Body of pancreas (tissue), 4 donors: ENCODE results near the gene ADGRG3. TPM values are rescaled to one million over a fixed set of nuclear protein-coding genes. Genes with fewer than 3 reads are reported as not detected.
A peak's percentile ranks its signal among the peaks of the same experiment; 100 is the strongest.

ENCODE experiments used
- ATAC-seq: fragments of 150-250 bp; one replicate; pipeline ENCODE4 v1.9.1; 2016
- DNase-seq, 4 donors: peaks; one replicate each; pipeline ENCODE4 v3.0.0-alpha.2; 2019
- H3K27ac ChIP-seq, 4 donors: fragments of 200-600 bp; sonication (generic); 1 replicate in 3 of 4; 2 replicates in 1 of 4; pipeline versions ENCODE4 v1.5.1 to v1.6.1; 2016 to 2019; ENCODE audit warnings: mild to moderate bottlenecking in 1 of 4, mixed read lengths in 1 of 4, moderate library complexity in 1 of 4
- H3K27me3 ChIP-seq, 2 donors: fragments of 200-600 bp; sonication (generic); one replicate each; pipeline ENCODE4 v1.6.0; 2016; ENCODE audit warnings: mild to moderate bottlenecking in 1 of 2
- H3K36me3 ChIP-seq, 2 donors: fragments of 200-600 bp; sonication (generic); replicated peaks in 1 of 2; 2 replicates each; pipeline ENCODE4 v1.5.1; 2016; ENCODE audit warnings: low read depth in 2 of 2; ENCODE audit not compliant: insufficient read depth in 1 of 2
- H3K4me1 ChIP-seq: fragments of 200-600 bp; sonication (generic); one replicate; pipeline ENCODE4 v1.6.0; 2016
- H3K4me3 ChIP-seq, 2 donors: fragments of 200-600 bp; sonication (generic); 1 replicate in 1 of 2; 2 replicates in 1 of 2; pipeline ENCODE4 v1.5.1; 2016 to 2019
- H3K9me3 ChIP-seq, 3 donors: fragments of 200-600 bp; sonication (generic); 1 replicate in 2 of 3; 2 replicates in 1 of 3; pipeline ENCODE4 v1.5.1; 2016
- POLR2A ChIP-seq, 3 donors: fragments of 450-650 bp; IDR thresholded peaks; one replicate each; pipeline ENCODE4 v1.6.1; 2016; ENCODE audit warnings: antibody characterized with exemption in 3 of 3, mild to moderate bottlenecking in 2 of 3
- WGBS, 2 donors: methylation state at CpG; one replicate each; pipeline ENCODE4 v1.1.5; 2017; 5-methylcytosine and 5-hydroxymethylcytosine counted together
- intact Hi-C: fragments of 100-400 bp; cut with DNase I; formaldehyde crosslinking; loops from one replicate; pipeline ENCODE4 v1.15.1; 2023
- total RNA-seq, 2 donors: library from RNA; depleted of rRNA; stranded (reverse); fragments of >200 nt; gene quantifications; one replicate each; pipeline ENCODE4 v1.1.0, GENCODE V29; 2016
- TF ChIP-seq, protein P1 (sequence below), 7 experiments: fragments of 450-650 bp in 4 of 7; fragments of 200-600 bp in 3 of 7; sonication (generic) in 3 of 7; IDR thresholded peaks; one replicate each; pipeline ENCODE4 v1.5.1; 2016 to 2019; ENCODE audit warnings: antibody characterized with exemption in 7 of 7

ADGRG3 gene
- total RNA-seq, 2 donors from 2014 or later: 2.0 to 6.0 TPM

DNA sequence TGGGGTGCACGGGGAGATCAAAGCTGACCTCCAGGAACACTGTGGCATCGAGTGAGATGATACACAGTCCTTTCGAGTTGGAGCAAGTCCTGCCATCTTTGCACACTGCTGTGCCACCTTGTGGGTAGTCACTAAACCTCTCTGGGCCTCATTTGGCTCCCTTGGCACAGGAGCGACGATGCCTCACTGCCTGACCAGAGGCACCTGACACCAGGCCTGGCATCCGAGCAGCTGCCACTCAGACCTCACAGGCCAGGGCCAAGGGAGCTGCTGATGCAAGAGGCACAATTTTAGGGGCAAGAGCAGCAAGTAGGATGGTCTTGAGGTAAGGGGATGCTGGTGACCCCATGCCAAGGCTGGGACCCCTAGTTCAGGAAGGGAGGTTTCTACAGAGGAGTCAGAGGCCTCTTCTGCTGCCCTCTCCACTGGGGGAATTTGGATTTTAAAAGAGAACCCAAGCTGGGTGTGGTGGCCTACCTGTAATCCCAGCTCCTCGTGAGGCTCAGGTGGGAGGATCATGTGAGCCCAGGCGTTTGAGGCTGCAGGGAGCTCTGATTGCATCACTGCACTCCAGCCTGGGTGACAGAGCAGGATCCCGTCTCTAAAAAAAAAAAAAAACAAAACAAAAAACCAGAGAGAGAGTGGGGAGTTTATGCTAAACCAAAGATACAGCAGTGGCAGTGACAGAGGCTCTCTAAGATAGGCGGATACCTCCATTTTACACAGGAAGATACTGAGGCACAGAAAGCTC, 46.4 kb upstream of the ADGRG3 start:
- H3K27me3 ChIP-seq: no peaks in the 10 kb centered on the region
- peak in 2 of 4 donors; percentile 36 to 57 for DNase-seq
- ATAC-seq: no peak
- intact Hi-C loops: no loop called here
- no peak overlapping the region for H3K4me3 ChIP-seq
- peaks cover 74% of the 10 kb centered on the region for H3K4me1 ChIP-seq
- 29 to 36% methylated on average over 7 to 10 of the region's 10 CpGs for WGBS, 2 donors
- TF ChIP-seq, protein P1, sequence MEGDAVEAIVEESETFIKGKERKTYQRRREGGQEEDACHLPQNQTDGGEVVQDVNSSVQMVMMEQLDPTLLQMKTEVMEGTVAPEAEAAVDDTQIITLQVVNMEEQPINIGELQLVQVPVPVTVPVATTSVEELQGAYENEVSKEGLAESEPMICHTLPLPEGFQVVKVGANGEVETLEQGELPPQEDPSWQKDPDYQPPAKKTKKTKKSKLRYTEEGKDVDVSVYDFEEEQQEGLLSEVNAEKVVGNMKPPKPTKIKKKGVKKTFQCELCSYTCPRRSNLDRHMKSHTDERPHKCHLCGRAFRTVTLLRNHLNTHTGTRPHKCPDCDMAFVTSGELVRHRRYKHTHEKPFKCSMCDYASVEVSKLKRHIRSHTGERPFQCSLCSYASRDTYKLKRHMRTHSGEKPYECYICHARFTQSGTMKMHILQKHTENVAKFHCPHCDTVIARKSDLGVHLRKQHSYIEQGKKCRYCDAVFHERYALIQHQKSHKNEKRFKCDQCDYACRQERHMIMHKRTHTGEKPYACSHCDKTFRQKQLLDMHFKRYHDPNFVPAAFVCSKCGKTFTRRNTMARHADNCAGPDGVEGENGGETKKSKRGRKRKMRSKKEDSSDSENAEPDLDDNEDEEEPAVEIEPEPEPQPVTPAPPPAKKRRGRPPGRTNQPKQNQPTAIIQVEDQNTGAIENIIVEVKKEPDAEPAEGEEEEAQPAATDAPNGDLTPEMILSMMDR (IDR thresholded peaks at IDR 0.05): no peak
- TF ChIP-seq POLR2A (IDR thresholded peaks at IDR 0.05): no peak
- no peaks in the 10 kb centered on the region for H3K9me3 ChIP-seq
- H3K27ac ChIP-seq: peak overlapping the region; percentile 83 to 93 (median 90)
- H3K36me3 ChIP-seq: no peaks in the 10 kb centered on the region

DNA sequence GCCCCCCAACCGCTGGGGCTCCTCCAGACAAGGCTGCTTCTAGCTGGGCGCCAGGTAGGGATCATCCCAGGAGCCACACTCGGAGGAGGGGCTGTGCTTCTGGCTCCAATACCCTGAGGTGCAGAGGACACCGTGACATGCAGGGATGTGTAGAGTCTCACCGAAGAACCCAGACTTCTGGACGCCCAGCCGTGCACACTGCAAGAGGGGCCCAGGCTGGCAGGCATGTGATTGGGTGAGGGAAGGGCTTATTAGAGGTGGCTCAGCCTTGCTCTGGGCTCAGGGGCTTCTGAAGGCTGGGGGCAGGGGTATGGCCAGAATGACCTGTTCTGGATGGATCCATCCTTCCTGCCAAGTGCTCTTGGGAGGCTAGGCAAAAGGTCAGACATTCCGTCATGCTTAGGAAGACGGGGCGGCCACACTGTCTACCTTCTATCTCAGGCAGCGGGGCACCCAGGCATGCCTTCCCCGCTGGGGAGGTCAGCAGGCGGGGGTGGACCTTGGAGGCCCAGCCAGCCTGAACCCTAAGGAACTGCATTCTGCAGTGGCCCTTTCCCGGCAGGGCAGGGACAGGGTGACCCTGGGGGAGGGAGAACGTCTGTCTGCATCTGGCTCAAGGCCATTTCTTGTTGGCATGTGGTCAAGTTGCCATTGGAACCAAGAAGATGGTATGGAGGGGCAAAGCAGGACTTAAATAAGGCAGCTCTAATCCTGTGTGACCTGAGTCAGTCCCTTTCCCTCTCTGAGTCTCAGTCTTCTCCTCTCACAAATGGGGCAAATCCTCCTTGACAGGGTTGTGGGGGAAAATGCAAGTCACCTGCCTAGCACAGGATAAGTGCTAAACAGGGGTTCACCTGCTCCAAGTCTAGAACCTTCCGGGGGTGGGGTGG, 45.5 kb upstream of the ADGRG3 start:
- no peaks in the 10 kb centered on the region for H3K9me3 ChIP-seq
- no peaks in the 10 kb centered on the region for H3K36me3 ChIP-seq
- intact Hi-C loops: no loop called here
- peaks cover 76% of the 10 kb centered on the region for H3K4me1 ChIP-seq
- H3K27me3 ChIP-seq: no peaks in the 10 kb centered on the region
- H3K4me3 ChIP-seq: no peak overlapping the region
- TF ChIP-seq, protein P1 (IDR thresholded peaks at IDR 0.05): no peak
- WGBS, 2 donors: 35 to 55% methylated on average over 6 to 16 of the region's 16 CpGs
- DNase-seq (peak in 2 of 4 donors; percentile 10 to 46), ATAC-seq (no peak)
- H3K27ac ChIP-seq: peak overlapping the region; percentile 34 to 93 (median 80)

- intact Hi-C loops: no loop called here
- H3K27ac ChIP-seq: peak overlapping the region; percentile 43 to 93 (median 80)
- no peaks in the 10 kb centered on the region for H3K36me3 ChIP-seq
- no peak overlapping the region for H3K4me3 ChIP-seq
- peaks cover 77% of the 10 kb centered on the region for H3K4me1 ChIP-seq
- DNase-seq: peak; percentile 61 to 76 (median 68)
- peak; percentile 3 for ATAC-seq
- TF ChIP-seq POLR2A (IDR thresholded peaks at IDR 0.05): peak in 2 of 3 donors; percentile 26 to 27
- TF ChIP-seq, protein P1 (IDR thresholded peaks at IDR 0.05): no peak
- 20 to 33% methylated on average over 2 to 17 of the region's 17 CpGs for WGBS, 2 donors
- H3K27me3 ChIP-seq: no peaks in the 10 kb centered on the region
- H3K9me3 ChIP-seq: no peaks in the 10 kb centered on the region
These were observed 44.7 kb upstream of the ADGRG3 start for GRCh38 chr16:57623251-57624043.

- H3K4me1 ChIP-seq: peaks cover 73% of the 10 kb centered on the region
- H3K27me3 ChIP-seq: no peaks in the 10 kb centered on the region
- peak overlapping the region; percentile 0 to 72 (median 26) for H3K27ac ChIP-seq
- no peak for DNase-seq
- no peak overlapping the region for H3K4me3 ChIP-seq
- TF ChIP-seq POLR2A (IDR thresholded peaks at IDR 0.05): no peak
- TF ChIP-seq, protein P1 (IDR thresholded peaks at IDR 0.05): no peak
- WGBS, 2 donors: 80 to 85% methylated on average over 8 of the region's 8 CpGs
- no peak for ATAC-seq
- intact Hi-C loops: no loop called here
- H3K36me3 ChIP-seq: no peaks in the 10 kb centered on the region
- no peaks in the 10 kb centered on the region for H3K9me3 ChIP-seq
These were observed 43.9 kb upstream of the ADGRG3 start for GRCh38 chr16:57624044-57624688.
